Neural progenitor cell (in vitro differentiated cells): ENCODE data around the gene TMEM106C.

Source experiments
- CTCF ChIP-seq: fragments of 200-600 bp; sonication (generic); IDR thresholded peaks from 2 replicates; pipeline ENCODE4 v1.5.1; 2017; ENCODE audit warnings: antibody characterized with exemption, mild to moderate bottlenecking
- EZH2 ChIP-seq: fragments of 200-600 bp; sonication (generic); IDR thresholded peaks from 2 replicates; pipeline ENCODE4 v1.6.1; 2017; ENCODE audit warnings: antibody characterized with exemption, mild to moderate bottlenecking, moderate library complexity

GRCh38 chr12:47941871-47942613, 21.4 kb upstream of the TMEM106C start:
- peak; percentile 26 for TF ChIP-seq CTCF
- no peak for TF ChIP-seq EZH2
